IMR-90 (cell line): ENCODE data around the gene KCNH6. TPM values are rescaled to one million over a fixed set of nuclear protein-coding genes. Genes with fewer than 3 reads are reported as not detected.

Experiments used
- MAFK ChIP-seq: IDR thresholded peaks from 2 replicates; pipeline ENCODE4 v1.6.1; 2012; ENCODE audit warnings: low read depth, low read length, improper control_type of control experiment
- MAZ ChIP-seq: IDR thresholded peaks from 2 replicates; pipeline ENCODE4 v1.6.1; 2012; ENCODE audit warnings: low read depth, mild to moderate bottlenecking, low read length, improper control_type of control experiment, moderate library complexity, borderline replicate concordance
- MXI1 ChIP-seq: IDR thresholded peaks from 2 replicates; pipeline ENCODE4 v1.6.1; 2012; ENCODE audit warnings: low read depth, mild to moderate bottlenecking, low read length, moderate library complexity, borderline replicate concordance
- polyA plus RNA-seq, 3 experiments: library from polyadenylated mRNA; depleted of rRNA; stranded (reverse); fragments of >200 nt; gene quantifications; 2 replicates each; pipeline ENCODE4 v1.2.3, GENCODE V29; 2012; ENCODE audit warnings: low replicate concordance in 1 of 3
- total RNA-seq: library from RNA; depleted of rRNA; stranded (reverse); fragments of >200 nt; gene quantifications from 2 replicates; pipeline ENCODE4 v1.2.3, GENCODE V29; 2012

KCNH6 gene
- total and polyA plus RNA-seq, 2 of the 4 experiments (the other 2 are of a cell fraction): 0.17 to 0.18 TPM

- no peak for TF ChIP-seq MAFK
- no peak for TF ChIP-seq MXI1
- no peak for TF ChIP-seq MAZ
Observed at GRCh38 chr17:63477480-63478440, 45.4 kb upstream of the KCNH6 start (continued).
